Stimulated activated CD4-positive, alpha-beta T cell treated with anti-CD3 and anti-CD28 coated beads, Interleukin-1b, Interleukin-23, amount 100 ng/mL, for 4 hours (primary cell): Measurements from ENCODE around the gene PHACTR1.
"Not testable (repeated sequence)": the region's sequence is repeated elsewhere in the genome, so short reads cannot be mapped to it uniquely, and the experiment has no call there.

Experiments
- DNase-seq, 2 donors: peaks; one replicate each; pipeline ENCODE4 v3.0.0-alpha.2; 2020; ENCODE audit warnings: low read depth in 2 of 2

The PHACTR1 gene

GRCh38 chr6:13307508-13307995 lies 591.0 kb downstream of the PHACTR1 start:
- no peak for DNase-seq

- DNase-seq, result no peak
These were observed 591.8 kb downstream of the PHACTR1 start for GRCh38 chr6:13308332-13308731.

- DNase-seq, result no peak
These were observed 594.6 kb downstream of the PHACTR1 start for GRCh38 chr6:13311155-13311554.

- DNase-seq, result no peak
These were observed 598.2 kb downstream of the PHACTR1 start for GRCh38 chr6:13314806-13315205.

GRCh38 chr6:13315896-13316295 lies 599.3 kb downstream of the PHACTR1 start:
- no peak for DNase-seq

GRCh38 chr6:13318821-13319220 lies 602.3 kb downstream of the PHACTR1 start:
- DNase-seq, result no peak

GRCh38 chr6:13319891-13320564 lies 603.5 kb downstream of the PHACTR1 start:
- no peak for DNase-seq

GRCh38 chr6:13326031-13326586 lies 609.5 kb downstream of the PHACTR1 start:
- not testable (repeated sequence) for DNase-seq

GRCh38 chr6:13327691-13328075 lies 611.1 kb downstream of the PHACTR1 start:
- no peak for DNase-seq

GRCh38 chr6:13328076-13328874 lies 611.7 kb downstream of the PHACTR1 start, which contains the start of gene TBC1D7:
TSS of gene TBC1D7 (minus strand) at chr6:13328537. CDS start at chr6:13326898, 1,639 bp downstream.
- peak; percentile 91 for DNase-seq

- no peak for DNase-seq
These were observed 612.3 kb downstream of the PHACTR1 start for GRCh38 chr6:13328875-13329183.

GRCh38 chr6:13331516-13332348 lies 615.2 kb downstream of the PHACTR1 start:
- no peak for DNase-seq

GRCh38 chr6:13332349-13332706 lies 615.8 kb downstream of the PHACTR1 start:
- no peak for DNase-seq

GRCh38 chr6:13334953-13335352 lies 618.4 kb downstream of the PHACTR1 start:
- no peak for DNase-seq

GRCh38 chr6:13336553-13336952 lies 620.0 kb downstream of the PHACTR1 start:
- DNase-seq, result peak; percentile 62 to 79

GRCh38 chr6:13338038-13338437 lies 621.5 kb downstream of the PHACTR1 start:
- DNase-seq, result no peak
